Measurements from ENCODE around the gene CAPN2. TPM values are rescaled to one million over a fixed set of nuclear protein-coding genes. Genes with fewer than 3 reads are reported as not detected.
A peak's percentile ranks its signal among the peaks of the same experiment; 100 is the strongest.

The CAPN2 gene
- total RNA-seq, 1 donor: 340 TPM

GRCh38 chr1:223695941-223696340 is 16.4 kb upstream of the CAPN2 start:
- Histone ChIP-seq H3K4me3 (ENCODE audit: insufficient read depth, low read length) (no peak overlapping the region), H3K4me2 (ENCODE audit: insufficient read depth, low read length) (no peak overlapping the region), H3K79me2 (ENCODE audit: insufficient read depth, low read length) (no peaks in the 10 kb centered on the region), H3K4me1 (ENCODE audit: insufficient read depth, low read length) (peaks cover 17% of the 10 kb centered on the region), H3K9me3 (ENCODE audit: low read depth, low read length) (no peaks in the 10 kb centered on the region), H3K36me3 (ENCODE audit: insufficient read depth, low read length) (no peaks in the 10 kb centered on the region), H3K27me3 (ENCODE audit: insufficient read depth, low read length) (no peaks in the 10 kb centered on the region), H3K27ac (ENCODE audit: low read depth, low read length) (no peak overlapping the region), H2AFZ (ENCODE audit: low read length) (no peak overlapping the region), H4K20me1 (ENCODE audit: insufficient read depth, low read length) (no peaks in the 10 kb centered on the region)
- no peak for DNase-seq (ENCODE audit: insufficient read length, low spot score, missing footprints)
- no peak for TF ChIP-seq CTCF (IDR thresholded peaks at IDR 0.05; ENCODE audit: extremely low read depth, low read depth, low read length)

GRCh38 chr1:223700388-223700918 is 11.9 kb upstream of the CAPN2 start:
- peak overlapping the region; percentile 97 for H3K27ac ChIP-seq (ENCODE audit: low read depth, low read length)
- peaks cover 53% of the 10 kb centered on the region for H3K4me1 ChIP-seq (ENCODE audit: insufficient read depth, low read length)
- peak overlapping the region; percentile 13 for H2AFZ ChIP-seq (ENCODE audit: low read length)
- DNase-seq (ENCODE audit: insufficient read length, low spot score, missing footprints): peak; percentile 8
- H4K20me1 ChIP-seq (ENCODE audit: insufficient read depth, low read length): no peaks in the 10 kb centered on the region
- H3K4me3 ChIP-seq (ENCODE audit: insufficient read depth, low read length): peak overlapping the region; percentile 55
- H3K4me2 ChIP-seq (ENCODE audit: insufficient read depth, low read length): peak overlapping the region; percentile 82
- H3K9me3 ChIP-seq (ENCODE audit: low read depth, low read length): no peaks in the 10 kb centered on the region
- no peak for TF ChIP-seq CTCF (IDR thresholded peaks at IDR 0.05; ENCODE audit: extremely low read depth, low read depth, low read length)
- no peaks in the 10 kb centered on the region for H3K27me3 ChIP-seq (ENCODE audit: insufficient read depth, low read length)
- H3K36me3 ChIP-seq (ENCODE audit: insufficient read depth, low read length): no peaks in the 10 kb centered on the region
- peaks cover 2% of the 10 kb centered on the region for H3K79me2 ChIP-seq (ENCODE audit: insufficient read depth, low read length)

- H3K79me2 ChIP-seq (ENCODE audit: insufficient read depth, low read length): peaks cover 2% of the 10 kb centered on the region
- no peaks in the 10 kb centered on the region for H3K9me3 ChIP-seq (ENCODE audit: low read depth, low read length)
- peak overlapping the region; percentile 97 for H3K27ac ChIP-seq (ENCODE audit: low read depth, low read length)
- H2AFZ ChIP-seq (ENCODE audit: low read length): peak overlapping the region; percentile 39
- H3K4me1 ChIP-seq (ENCODE audit: insufficient read depth, low read length): peaks cover 59% of the 10 kb centered on the region
- peak overlapping the region; percentile 82 for H3K4me2 ChIP-seq (ENCODE audit: insufficient read depth, low read length)
- DNase-seq (ENCODE audit: insufficient read length, low spot score, missing footprints): peak; percentile 92
- peak overlapping the region; percentile 55 for H3K4me3 ChIP-seq (ENCODE audit: insufficient read depth, low read length)
- no peaks in the 10 kb centered on the region for H3K27me3 ChIP-seq (ENCODE audit: insufficient read depth, low read length)
- H3K36me3 ChIP-seq (ENCODE audit: insufficient read depth, low read length): no peaks in the 10 kb centered on the region
- H4K20me1 ChIP-seq (ENCODE audit: insufficient read depth, low read length): no peaks in the 10 kb centered on the region
- no peak for TF ChIP-seq CTCF (IDR thresholded peaks at IDR 0.05; ENCODE audit: extremely low read depth, low read depth, low read length)
These were observed 11.2 kb upstream of the CAPN2 start for GRCh38 chr1:223700942-223701637.
